BLaER1 treated with 17β-estradiol and CSF1 and Interleukin-3, amounts not matched to agents 10 nM and 100 nM (cell line): ENCODE results near the gene S100A4.

Source experiments
- H3K27ac ChIP-seq, 11 experiments: shearing (Covaris generic); formaldehyde crosslinking; 2 replicates each; pipeline ENCODE4 v1.8.1; 2022
- H3K27me3 ChIP-seq, 11 experiments: shearing (Covaris generic); formaldehyde crosslinking; 2 replicates each; pipeline ENCODE4 v1.8.1; 2022
- H3K36me3 ChIP-seq, 11 experiments: shearing (Covaris generic); formaldehyde crosslinking; 2 replicates each; pipeline ENCODE4 v1.8.1; 2022
- H3K4me1 ChIP-seq, 10 experiments: shearing (Covaris generic); formaldehyde crosslinking; 2 replicates each; pipeline ENCODE4 v1.8.1; 2022
- H3K4me2 ChIP-seq, 11 experiments: shearing (Covaris generic); formaldehyde crosslinking; 2 replicates each; pipeline ENCODE4 v1.8.1; 2022
- H3K4me3 ChIP-seq, 10 experiments: shearing (Covaris generic); formaldehyde crosslinking; 2 replicates each; pipeline ENCODE4 v1.8.1; 2022
- H3K9ac ChIP-seq, 11 experiments: shearing (Covaris generic); formaldehyde crosslinking; 2 replicates each; pipeline ENCODE4 v1.8.1; 2022
- H3K9me3 ChIP-seq, 11 experiments: shearing (Covaris generic); formaldehyde crosslinking; replicated peaks in 1 of 11; 2 replicates each; pipeline ENCODE4 v1.8.1; 2022
- H4K20me1 ChIP-seq, 11 experiments: shearing (Covaris generic); formaldehyde crosslinking; 2 replicates each; pipeline ENCODE4 v1.8.1; 2022
- Cebpa-rat ChIP-seq, 11 experiments: shearing (Covaris generic); IDR thresholded peaks; 2 replicates each; pipeline ENCODE4 v1.8.1; 2022

The S100A4 gene

GRCh38 chr1:153535242-153536011 lies 10.2 kb downstream of the S100A4 start, which contains the start of gene S100A6:
Gene S100A6, minus strand, starts transcription at chr1:153535991. Its CDS starts 652 bp downstream, at chr1:153535339.
- Histone ChIP-seq H3K27ac (peak within 1 kb of the TSS; percentile 58 to 87 (median 70)), H3K27me3 (peaks cover 0 to 23% (median 5%) of the 10 kb centered on the region in 11 experiments; a peak in 12 of 22 replicates), H3K9me3 (no peaks in the 10 kb centered on the region), H3K9ac (peak within 1 kb of the TSS; percentile 48 to 84 (median 71)), H3K4me1 (peaks cover 56 to 89% (median 76%) of the 10 kb centered on the region in 10 experiments), H3K4me2 (peak within 1 kb of the TSS; percentile 84 to 97 (median 94)), H3K36me3 (peaks cover 0 to 9% (median 0%) of the 10 kb centered on the region in 11 experiments; a peak in 3 of 22 replicates), H4K20me1 (no peaks in the 10 kb centered on the region), H3K4me3 (peak within 1 kb of the TSS; percentile 43 to 75 (median 56))
- no peak for TF ChIP-seq Cebpa-rat (IDR thresholded peaks at IDR 0.05)

- peaks cover 0 to 23% (median 5%) of the 10 kb centered on the region in 11 experiments; a peak in 12 of 22 replicates for H3K27me3 ChIP-seq
- H3K27ac ChIP-seq: peak overlapping the region in 6 of 11 experiments; percentile 69 to 87 (median 75); a peak in 9 of 22 replicates
- peak overlapping the region in 6 of 11 experiments; percentile 66 to 84 (median 80); a peak in 8 of 22 replicates for H3K9ac ChIP-seq
- H3K4me2 ChIP-seq: peak overlapping the region; percentile 84 to 97 (median 94)
- TF ChIP-seq Cebpa-rat (IDR thresholded peaks at IDR 0.05): no peak
- peaks cover 0 to 9% (median 0%) of the 10 kb centered on the region in 11 experiments; a peak in 3 of 22 replicates for H3K36me3 ChIP-seq
- H3K4me3 ChIP-seq: peak overlapping the region in 6 of 10 experiments; percentile 54 to 75 (median 66); a peak in 13 of 20 replicates
- peaks cover 51 to 83% (median 70%) of the 10 kb centered on the region in 10 experiments for H3K4me1 ChIP-seq
- no peaks in the 10 kb centered on the region for H4K20me1 ChIP-seq
- H3K9me3 ChIP-seq: no peaks in the 10 kb centered on the region
Observed at GRCh38 chr1:153534925-153535241, 10.7 kb downstream of the S100A4 start.

DNA sequence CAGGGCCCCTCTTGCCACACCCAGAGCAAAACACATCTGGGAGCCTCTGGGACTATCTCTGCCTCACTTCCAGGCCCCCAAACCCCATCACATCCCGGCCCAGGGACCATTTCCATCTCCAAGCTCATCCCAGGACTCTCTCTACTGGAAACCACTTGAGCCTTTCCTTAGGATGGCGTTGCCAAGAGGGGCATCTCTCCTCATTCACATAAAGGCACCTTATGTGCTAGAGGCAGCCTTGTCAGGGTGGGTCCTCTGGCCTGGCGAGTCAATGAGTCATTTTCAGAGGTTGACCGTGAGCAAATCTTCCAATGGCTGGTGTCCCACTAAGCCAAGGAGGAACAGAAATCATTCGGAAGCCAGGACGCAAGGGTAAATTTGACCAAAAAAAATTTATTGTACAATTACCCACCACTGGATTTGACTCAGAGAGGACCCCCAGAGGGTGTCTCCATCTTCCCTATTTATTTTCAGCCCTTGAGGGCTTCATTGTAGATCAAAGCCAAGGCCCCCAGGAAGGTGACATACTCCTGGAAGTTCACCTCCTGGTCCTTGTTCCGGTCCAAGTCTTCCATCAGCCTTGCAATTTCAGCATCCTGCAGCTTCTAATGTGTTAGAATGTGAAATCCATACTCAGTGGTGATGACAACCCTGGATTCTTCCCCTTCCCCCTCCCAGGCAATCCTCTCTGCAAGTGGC lies 11.2 kb downstream of the S100A4 start:
- Histone ChIP-seq H3K4me3 (peak overlapping the region in 6 of 10 experiments; percentile 54 to 75 (median 66); a peak in 10 of 20 replicates), H3K4me2 (peak overlapping the region in 10 of 11 experiments; percentile 72 to 97 (median 94); a peak in 18 of 22 replicates), H3K4me1 (peaks cover 46 to 78% (median 65%) of the 10 kb centered on the region in 10 experiments), H3K27me3 (peaks cover 0 to 23% (median 5%) of the 10 kb centered on the region in 11 experiments; a peak in 12 of 22 replicates), H3K9ac (peak overlapping the region in 3 of 11 experiments; percentile 82 to 84 (median 83); a peak in 5 of 22 replicates), H3K27ac (peak overlapping the region in 2 of 11 experiments; percentile 15 to 70; a peak in 2 of 22 replicates), H4K20me1 (no peaks in the 10 kb centered on the region), H3K9me3 (no peaks in the 10 kb centered on the region), H3K36me3 (peaks cover 0 to 9% (median 0%) of the 10 kb centered on the region in 11 experiments; a peak in 3 of 22 replicates)
- TF ChIP-seq Cebpa-rat (IDR thresholded peaks at IDR 0.05): no peak

- Histone ChIP-seq H3K4me1 (peaks cover 46 to 75% (median 64%) of the 10 kb centered on the region in 10 experiments), H3K9me3 (no peaks in the 10 kb centered on the region), H3K36me3 (peaks cover 0 to 9% (median 0%) of the 10 kb centered on the region in 11 experiments; a peak in 3 of 22 replicates), H3K9ac (peak overlapping the region in 4 of 11 experiments; percentile 3 to 82 (median 45); a peak in 5 of 22 replicates), H3K4me2 (peak overlapping the region; percentile 61 to 97 (median 93)), H3K27ac (peak overlapping the region in 1 of 11 experiments; percentile 15; a peak in 2 of 22 replicates), H4K20me1 (no peaks in the 10 kb centered on the region), H3K27me3 (peaks cover 0 to 23% (median 5%) of the 10 kb centered on the region in 11 experiments; a peak in 12 of 22 replicates), H3K4me3 (peak overlapping the region in 5 of 10 experiments; percentile 20 to 75 (median 67); a peak in 9 of 20 replicates)
- no peak for TF ChIP-seq Cebpa-rat (IDR thresholded peaks at IDR 0.05)
Observed at GRCh38 chr1:153533689-153534201, 11.9 kb downstream of the S100A4 start.

- Histone ChIP-seq H3K4me2 (peak overlapping the region; percentile 61 to 97 (median 93)), H3K36me3 (peaks cover 0 to 9% (median 0%) of the 10 kb centered on the region in 11 experiments; a peak in 3 of 22 replicates), H3K4me1 (peaks cover 45 to 69% (median 58%) of the 10 kb centered on the region in 10 experiments), H3K27me3 (peaks cover 0 to 23% (median 5%) of the 10 kb centered on the region in 11 experiments; a peak in 12 of 22 replicates), H3K9ac (peak overlapping the region in 6 of 11 experiments; percentile 3 to 82 (median 30); a peak in 6 of 22 replicates), H3K9me3 (no peaks in the 10 kb centered on the region), H3K4me3 (peak overlapping the region in 5 of 10 experiments; percentile 17 to 75 (median 67); a peak in 8 of 20 replicates), H3K27ac (peak overlapping the region in 6 of 11 experiments; percentile 3 to 47 (median 24); a peak in 7 of 22 replicates), H4K20me1 (no peaks in the 10 kb centered on the region)
- TF ChIP-seq Cebpa-rat (IDR thresholded peaks at IDR 0.05): no peak
Observed at GRCh38 chr1:153532769-153533599, 12.6 kb downstream of the S100A4 start.

- TF ChIP-seq Cebpa-rat (IDR thresholded peaks at IDR 0.05): no peak
- H3K4me2 ChIP-seq: peak overlapping the region; percentile 61 to 97 (median 93)
- no peaks in the 10 kb centered on the region for H4K20me1 ChIP-seq
- peaks cover 0 to 9% (median 0%) of the 10 kb centered on the region in 11 experiments; a peak in 3 of 22 replicates for H3K36me3 ChIP-seq
- 0 out of 20 replicates have a peak overlapping the region, but pooled peaks of 1 of the 10 experiments have one; percentile 75 for H3K4me3 ChIP-seq
- peak overlapping the region in 1 of 11 experiments; percentile 17; a peak in 1 of 22 replicates for H3K9ac ChIP-seq
- H3K9me3 ChIP-seq: no peaks in the 10 kb centered on the region
- H3K4me1 ChIP-seq: peaks cover 43 to 69% (median 58%) of the 10 kb centered on the region in 10 experiments
- H3K27me3 ChIP-seq: peaks cover 0 to 23% (median 5%) of the 10 kb centered on the region in 11 experiments; a peak in 12 of 22 replicates
- peak overlapping the region in 3 of 11 experiments; percentile 22 to 35 (median 26); a peak in 4 of 22 replicates for H3K27ac ChIP-seq
Observed at GRCh38 chr1:153532181-153532580, 13.4 kb downstream of the S100A4 start.

GRCh38 chr1:153531638-153532037 lies 14.0 kb downstream of the S100A4 start:
- no peak overlapping the region for H3K9ac ChIP-seq
- H3K27me3 ChIP-seq: peaks cover 0 to 20% (median 5%) of the 10 kb centered on the region in 11 experiments; a peak in 12 of 22 replicates
- TF ChIP-seq Cebpa-rat (IDR thresholded peaks at IDR 0.05): no peak
- H3K36me3 ChIP-seq: peaks cover 0 to 9% (median 0%) of the 10 kb centered on the region in 11 experiments; a peak in 3 of 22 replicates
- H3K4me1 ChIP-seq: peaks cover 38 to 69% (median 54%) of the 10 kb centered on the region in 10 experiments
- H3K4me3 ChIP-seq: no peak overlapping the region
- no peak overlapping the region for H3K27ac ChIP-seq
- no peaks in the 10 kb centered on the region for H4K20me1 ChIP-seq
- peak overlapping the region; percentile 61 to 97 (median 93); a peak in 20 of 22 replicates for H3K4me2 ChIP-seq
- H3K9me3 ChIP-seq: no peaks in the 10 kb centered on the region
